ENCODE measurements around the gene G6PC3.
A peak's percentile ranks its signal among the peaks of the same experiment; 100 is the strongest.

DNA sequence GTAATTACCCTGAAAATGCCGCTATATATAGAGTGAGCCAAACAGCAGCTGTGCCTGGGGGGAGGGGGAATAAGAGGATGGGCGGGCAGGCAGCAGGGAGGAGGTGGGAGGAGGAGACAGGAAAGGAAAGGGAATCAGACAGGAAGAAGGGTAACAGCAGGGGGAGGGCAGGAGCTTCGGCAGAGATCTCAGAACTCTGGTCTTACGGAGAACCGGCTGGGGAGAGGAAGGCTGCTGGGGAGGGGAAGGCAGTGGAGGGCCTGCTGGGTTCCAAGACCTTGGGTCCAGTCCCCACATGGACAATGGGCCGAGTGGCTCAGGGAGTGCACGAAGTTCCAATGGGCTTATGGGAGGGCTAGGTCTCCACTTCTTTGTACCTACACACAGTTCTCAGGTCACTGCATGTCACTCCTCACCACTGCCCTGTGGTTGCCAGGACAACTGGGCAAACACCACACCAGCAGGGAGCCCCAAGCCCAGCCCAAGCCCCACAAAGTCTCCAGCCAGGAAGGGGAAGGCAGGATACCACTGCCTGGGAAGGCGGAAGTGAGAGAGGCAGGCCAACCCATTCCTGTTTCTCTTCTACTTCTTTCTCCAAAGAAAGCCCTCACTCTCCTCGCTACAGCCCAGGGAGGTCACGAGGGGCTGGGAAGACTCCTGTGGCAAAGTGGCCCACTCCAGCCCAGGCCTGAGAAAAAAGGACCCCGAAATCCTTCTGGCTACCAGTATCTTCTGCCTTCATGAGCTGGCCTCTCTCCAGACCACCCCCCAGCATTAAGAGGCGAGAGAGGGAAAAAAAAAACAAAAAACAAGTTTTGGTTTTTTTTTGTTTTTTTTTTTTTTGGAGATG lies 25.3 kb downstream of the G6PC3 start:
- TF ChIP-seq EZH2 (IDR thresholded peaks at IDR 0.05) (no peak), POLR2AphosphoS5 (IDR thresholded peaks at IDR 0.05; ENCODE audit: borderline replicate concordance, low read depth, low read length) (peak; percentile 83)
